Chondrocyte (in vitro differentiated cells): ENCODE measurements around the gene GAPDHS. TPM values are rescaled to one million over a fixed set of nuclear protein-coding genes. Genes with fewer than 3 reads are reported as not detected.

Experiments used
- DNase-seq: peaks from one replicate; pipeline ENCODE4 v3.0.0; 2021; ENCODE audit warnings: mixed read lengths, low spot score
- H3K27ac Mint-ChIP-seq: one replicate; pipeline ENCODE4 v1.8.0; 2021; ENCODE audit warnings: mild to moderate bottlenecking, moderate library complexity, mixed read lengths; ENCODE audit not compliant: unreplicated experiment
- H3K27me3 Mint-ChIP-seq: 2 replicates; pipeline ENCODE4 v1.8.0; 2021; ENCODE audit warnings: low read depth, mixed read lengths
- H3K36me3 Mint-ChIP-seq: 2 replicates; pipeline ENCODE4 v1.8.0; 2021; ENCODE audit warnings: low read depth, mixed read lengths
- H3K4me1 Mint-ChIP-seq: 2 replicates; pipeline ENCODE4 v1.8.0; 2021; ENCODE audit warnings: low read depth, mild to moderate bottlenecking, mixed read lengths
- H3K4me3 Mint-ChIP-seq: one replicate; pipeline ENCODE4 v1.8.0; 2021; ENCODE audit warnings: mild to moderate bottlenecking, moderate library complexity, mixed read lengths; ENCODE audit not compliant: unreplicated experiment
- H3K9me3 Mint-ChIP-seq: 2 replicates; pipeline ENCODE4 v1.8.0; 2021; ENCODE audit warnings: low read depth, mixed read lengths
- total RNA-seq: library from RNA; stranded (reverse); gene quantifications from 3 replicates; pipeline ENCODE4 v1.2.1, GENCODE V29; 2021
- TF ChIP-seq, protein P1 (sequence below): fragments of 200-600 bp; sonication (generic); IDR thresholded peaks from 2 replicates; pipeline ENCODE4 v1.5.0; 2021; ENCODE audit warnings: antibody characterized with exemption, mild to moderate bottlenecking, moderate library complexity

Gene GAPDHS
- total RNA-seq, 1 donor from 2014 or later, result not detected

DNA sequence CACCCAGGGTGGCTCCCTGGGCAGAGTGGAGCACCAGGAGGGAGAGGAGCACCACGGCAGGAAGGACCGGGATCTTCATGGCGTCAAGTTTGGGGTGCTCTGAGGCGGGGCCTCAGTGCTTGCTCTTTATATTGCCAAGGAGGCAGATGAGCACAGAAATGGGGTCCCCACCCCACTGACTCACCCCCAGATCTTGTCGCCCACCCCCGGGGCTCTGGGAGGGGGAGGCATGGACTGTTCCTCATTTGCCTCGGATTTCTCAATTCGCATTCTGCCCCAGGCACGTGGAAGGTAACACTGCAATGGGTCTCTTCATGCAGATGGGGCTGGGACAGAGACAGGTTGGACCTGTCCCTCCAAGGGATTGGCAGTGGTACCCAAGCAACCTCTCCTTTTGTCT lies 42.9 kb upstream of the GAPDHS start, which contains the start of gene KRTDAP:
KRTDAP (minus strand) TSS at position 101 of the 400 bp plus-strand sequence; CDS start at position 79, 22 bp downstream.
- Mint-ChIP-seq H3K9me3 (no peaks in the 10 kb centered on the region), H3K27ac (no peak within 1 kb of the TSS), H3K36me3 (no peaks in the 10 kb centered on the region), H3K4me3 (no peak within 1 kb of the TSS), H3K27me3 (peaks cover 66% of the 10 kb centered on the region), H3K4me1 (peaks cover 3% of the 10 kb centered on the region)
- TF ChIP-seq, protein P1, sequence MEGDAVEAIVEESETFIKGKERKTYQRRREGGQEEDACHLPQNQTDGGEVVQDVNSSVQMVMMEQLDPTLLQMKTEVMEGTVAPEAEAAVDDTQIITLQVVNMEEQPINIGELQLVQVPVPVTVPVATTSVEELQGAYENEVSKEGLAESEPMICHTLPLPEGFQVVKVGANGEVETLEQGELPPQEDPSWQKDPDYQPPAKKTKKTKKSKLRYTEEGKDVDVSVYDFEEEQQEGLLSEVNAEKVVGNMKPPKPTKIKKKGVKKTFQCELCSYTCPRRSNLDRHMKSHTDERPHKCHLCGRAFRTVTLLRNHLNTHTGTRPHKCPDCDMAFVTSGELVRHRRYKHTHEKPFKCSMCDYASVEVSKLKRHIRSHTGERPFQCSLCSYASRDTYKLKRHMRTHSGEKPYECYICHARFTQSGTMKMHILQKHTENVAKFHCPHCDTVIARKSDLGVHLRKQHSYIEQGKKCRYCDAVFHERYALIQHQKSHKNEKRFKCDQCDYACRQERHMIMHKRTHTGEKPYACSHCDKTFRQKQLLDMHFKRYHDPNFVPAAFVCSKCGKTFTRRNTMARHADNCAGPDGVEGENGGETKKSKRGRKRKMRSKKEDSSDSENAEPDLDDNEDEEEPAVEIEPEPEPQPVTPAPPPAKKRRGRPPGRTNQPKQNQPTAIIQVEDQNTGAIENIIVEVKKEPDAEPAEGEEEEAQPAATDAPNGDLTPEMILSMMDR, result no peak
- DNase-seq, result peak; percentile 66

DNA sequence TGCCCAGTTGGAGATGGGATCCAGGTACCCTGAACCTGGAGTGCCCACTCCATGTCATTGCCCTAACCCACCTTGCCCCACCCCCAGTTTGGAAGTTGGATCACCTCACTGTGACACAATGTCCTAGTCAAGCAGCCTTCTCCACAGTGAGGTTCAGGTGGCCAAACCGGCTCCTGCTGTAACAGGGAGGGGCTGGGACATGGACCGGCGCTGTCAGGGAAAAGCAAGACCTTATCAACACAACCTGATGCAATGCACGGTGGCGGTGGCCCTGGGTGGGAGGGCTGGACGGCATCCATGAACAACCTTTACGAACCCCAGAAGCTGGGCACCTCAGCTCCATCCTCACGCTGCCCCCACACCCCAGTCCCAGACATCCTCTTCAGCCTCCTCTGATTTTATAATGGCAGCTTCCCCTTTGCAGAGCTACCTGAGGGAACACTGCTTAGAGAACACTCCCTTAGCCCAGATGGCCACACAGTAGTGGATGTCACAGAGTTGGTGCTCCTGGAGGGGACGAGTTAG lies 41.4 kb upstream of the GAPDHS start:
- H3K4me3 Mint-ChIP-seq, result no peak overlapping the region
- peaks cover 5% of the 10 kb centered on the region for H3K4me1 Mint-ChIP-seq
- TF ChIP-seq, protein P1, result no peak
- no peak overlapping the region for H3K27ac Mint-ChIP-seq
- no peak for DNase-seq
- H3K36me3 Mint-ChIP-seq, result no peaks in the 10 kb centered on the region
- peaks cover 53% of the 10 kb centered on the region for H3K27me3 Mint-ChIP-seq
- no peaks in the 10 kb centered on the region for H3K9me3 Mint-ChIP-seq

DNA sequence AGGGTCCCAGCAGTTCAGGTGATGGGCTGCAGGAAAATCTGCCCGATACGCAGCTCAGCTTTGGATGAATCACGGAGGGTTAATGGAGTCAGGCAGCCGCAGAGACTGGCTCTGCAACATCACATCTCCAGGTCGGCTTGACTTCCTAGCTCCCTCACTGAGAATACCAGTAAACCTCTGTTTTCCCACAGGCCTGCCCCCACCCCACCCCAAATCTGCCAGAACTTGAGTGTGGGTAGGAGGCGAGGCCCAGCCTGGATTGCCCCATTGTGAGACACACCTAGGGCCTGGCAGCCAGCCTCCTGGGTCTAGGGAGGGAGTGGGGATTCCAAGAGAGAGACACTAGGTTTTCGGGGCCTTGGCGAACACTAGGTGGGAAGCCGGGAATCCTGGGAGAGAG lies 39.3 kb upstream of the GAPDHS start:
- Mint-ChIP-seq H3K4me1 (peaks cover 5% of the 10 kb centered on the region), H3K27ac (no peak overlapping the region), H3K9me3 (no peaks in the 10 kb centered on the region), H3K4me3 (no peak overlapping the region), H3K27me3 (peaks cover 50% of the 10 kb centered on the region), H3K36me3 (no peaks in the 10 kb centered on the region)
- DNase-seq, result no peak
- TF ChIP-seq, protein P1, result no peak

DNA sequence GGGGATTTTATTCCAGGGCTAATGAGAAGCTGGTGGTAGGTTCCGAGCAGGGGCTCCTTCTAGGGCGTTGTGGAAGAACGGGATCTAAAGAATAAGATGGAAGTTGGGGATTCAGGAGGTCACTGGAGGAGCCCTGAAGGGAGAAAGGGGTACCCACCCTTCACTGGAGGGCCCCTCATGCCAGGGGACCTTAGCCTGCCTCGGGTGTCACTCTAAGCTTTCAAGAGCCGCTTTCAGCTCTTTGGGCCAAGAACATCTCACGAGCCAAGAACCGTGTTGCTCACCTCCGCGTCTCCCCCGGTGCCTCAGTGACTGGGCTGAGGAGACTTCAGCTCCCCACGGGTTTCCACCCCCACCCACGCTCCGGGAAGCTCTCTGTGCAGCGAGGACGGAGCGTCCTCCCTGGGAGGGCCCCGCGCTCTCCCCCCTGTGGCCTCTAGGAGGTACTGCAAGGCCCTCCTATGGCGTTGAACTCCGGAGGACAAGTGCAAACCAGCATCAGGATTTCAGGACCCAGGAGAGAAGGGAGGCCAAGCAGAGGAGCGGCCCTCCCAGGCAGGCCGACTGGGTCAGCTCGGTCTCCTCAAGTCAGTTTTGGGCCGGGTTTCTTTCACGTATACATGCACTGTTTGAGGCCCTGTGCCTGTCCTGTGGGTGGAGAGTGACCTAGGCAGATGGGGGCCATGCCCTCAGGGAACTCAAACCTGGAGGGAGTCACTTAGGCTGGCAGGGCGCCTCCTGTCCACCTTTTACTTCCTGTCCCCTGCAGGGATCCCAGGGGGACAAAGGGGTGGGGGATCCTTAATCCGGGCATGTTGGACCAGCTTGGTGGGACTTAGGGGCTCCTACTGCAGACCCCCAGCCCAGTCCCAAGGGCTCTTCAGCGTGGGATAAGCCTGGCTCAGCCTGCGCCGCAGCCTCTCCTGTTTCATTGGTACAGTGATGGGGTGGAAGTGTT lies 37.9 kb upstream of the GAPDHS start:
- H3K4me1 Mint-ChIP-seq, result peaks cover 5% of the 10 kb centered on the region
- no peak for DNase-seq
- no peak overlapping the region for H3K4me3 Mint-ChIP-seq
- H3K27me3 Mint-ChIP-seq, result peaks cover 42% of the 10 kb centered on the region
- TF ChIP-seq, protein P1, result peak; percentile 91
- H3K36me3 Mint-ChIP-seq, result no peaks in the 10 kb centered on the region
- no peak overlapping the region for H3K27ac Mint-ChIP-seq
- H3K9me3 Mint-ChIP-seq, result no peaks in the 10 kb centered on the region

DNA sequence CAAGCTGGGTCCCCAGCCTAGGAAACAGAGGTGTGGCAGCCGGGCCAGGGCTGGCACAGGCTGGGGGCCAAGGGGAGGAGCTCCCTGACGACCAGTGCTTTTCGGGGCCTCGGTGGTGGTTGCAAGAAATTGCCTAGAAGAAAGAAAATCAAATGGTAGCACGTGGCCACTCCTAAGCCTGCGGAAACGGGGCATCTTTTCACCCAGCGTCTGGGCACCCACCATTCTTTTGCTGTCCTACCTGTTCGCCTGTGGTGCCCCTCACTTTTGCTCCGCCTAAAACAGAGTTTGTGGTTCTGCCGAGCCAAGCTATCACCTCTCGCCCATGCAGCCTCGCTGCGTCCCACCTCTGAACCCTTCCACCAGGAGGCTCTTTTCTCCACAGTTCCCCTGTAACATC lies 35.9 kb upstream of the GAPDHS start:
- Mint-ChIP-seq H3K36me3 (no peaks in the 10 kb centered on the region), H3K9me3 (no peaks in the 10 kb centered on the region), H3K27ac (no peak overlapping the region), H3K27me3 (peaks cover 37% of the 10 kb centered on the region), H3K4me3 (no peak overlapping the region), H3K4me1 (peaks cover 5% of the 10 kb centered on the region)
- TF ChIP-seq, protein P1, result no peak
- no peak for DNase-seq
